Sigmoid colon (tissue), 4 donors: Measurements from ENCODE around the gene NDUFS6.

Experiments used
- EP300 ChIP-seq, 4 donors: sonication (generic); formaldehyde crosslinking; IDR thresholded peaks; one replicate each; pipeline ENCODE4 v1.6.1; 2017; ENCODE audit warnings: antibody characterized with exemption in 4 of 4
- POLR2A ChIP-seq, 2 donors: fragments of 450-650 bp; IDR thresholded peaks; one replicate each; pipeline ENCODE4 v1.6.1; 2016; ENCODE audit warnings: antibody characterized with exemption in 2 of 2, mild to moderate bottlenecking in 2 of 2, moderate library complexity in 2 of 2
- TF ChIP-seq, protein P1 (sequence below), 4 experiments: fragments of 450-650 bp in 3 of 4; fragments of 200-600 bp in 1 of 4; IDR thresholded peaks; one replicate each; pipeline ENCODE4 v1.5.1; 2016 to 2019; ENCODE audit warnings: antibody characterized with exemption in 4 of 4, mild to moderate bottlenecking in 3 of 4, moderate library complexity in 2 of 4

DNA sequence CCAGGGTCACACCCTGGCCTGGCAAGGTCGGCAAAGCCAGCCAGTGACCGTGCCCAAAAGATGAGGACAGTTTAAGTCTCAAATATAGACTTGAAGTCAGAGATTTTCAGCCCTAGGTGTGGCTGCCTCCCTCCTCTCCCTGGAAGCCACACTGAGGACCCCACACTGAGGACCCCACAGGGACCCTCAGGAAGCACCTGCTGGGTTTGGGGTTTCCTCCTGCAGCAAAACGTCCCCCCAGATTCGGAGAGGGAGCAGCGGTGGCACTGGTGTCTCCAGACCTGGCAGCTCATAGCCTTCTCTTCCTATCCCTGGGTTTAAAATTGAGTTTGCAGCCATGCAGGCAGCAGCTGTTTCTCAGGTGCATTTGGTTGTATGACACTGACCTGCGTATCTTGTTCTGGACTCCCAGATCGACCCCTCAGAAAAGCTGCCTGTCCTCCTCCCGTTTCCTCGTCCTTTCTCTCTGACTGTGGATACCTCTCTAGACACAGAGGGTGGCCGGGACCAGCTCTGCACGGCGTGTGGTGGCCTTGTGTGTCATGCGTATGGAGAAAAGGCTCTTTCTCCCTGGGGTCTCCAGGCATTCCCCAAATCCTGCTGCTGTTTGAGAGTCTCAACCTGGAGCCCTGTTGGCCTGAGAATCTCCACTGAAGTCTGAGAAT, 38.2 kb upstream of the NDUFS6 start:
- TF ChIP-seq POLR2A (IDR thresholded peaks at IDR 0.05) (no peak), EP300 (IDR thresholded peaks at IDR 0.05) (no peak)
- TF ChIP-seq, protein P1, sequence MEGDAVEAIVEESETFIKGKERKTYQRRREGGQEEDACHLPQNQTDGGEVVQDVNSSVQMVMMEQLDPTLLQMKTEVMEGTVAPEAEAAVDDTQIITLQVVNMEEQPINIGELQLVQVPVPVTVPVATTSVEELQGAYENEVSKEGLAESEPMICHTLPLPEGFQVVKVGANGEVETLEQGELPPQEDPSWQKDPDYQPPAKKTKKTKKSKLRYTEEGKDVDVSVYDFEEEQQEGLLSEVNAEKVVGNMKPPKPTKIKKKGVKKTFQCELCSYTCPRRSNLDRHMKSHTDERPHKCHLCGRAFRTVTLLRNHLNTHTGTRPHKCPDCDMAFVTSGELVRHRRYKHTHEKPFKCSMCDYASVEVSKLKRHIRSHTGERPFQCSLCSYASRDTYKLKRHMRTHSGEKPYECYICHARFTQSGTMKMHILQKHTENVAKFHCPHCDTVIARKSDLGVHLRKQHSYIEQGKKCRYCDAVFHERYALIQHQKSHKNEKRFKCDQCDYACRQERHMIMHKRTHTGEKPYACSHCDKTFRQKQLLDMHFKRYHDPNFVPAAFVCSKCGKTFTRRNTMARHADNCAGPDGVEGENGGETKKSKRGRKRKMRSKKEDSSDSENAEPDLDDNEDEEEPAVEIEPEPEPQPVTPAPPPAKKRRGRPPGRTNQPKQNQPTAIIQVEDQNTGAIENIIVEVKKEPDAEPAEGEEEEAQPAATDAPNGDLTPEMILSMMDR (IDR thresholded peaks at IDR 0.05): no peak
